GM19238 (cell line): ENCODE measurements around the gene DSTYK.
A peak's percentile ranks its signal among the peaks of the same experiment; 100 is the strongest.

ENCODE experiments used
- DNase-seq: peaks from one replicate; pipeline ENCODE4 v3.0.0; 2011; ENCODE audit warnings: low spot score; ENCODE audit not compliant: insufficient read length

Gene DSTYK, protein sequence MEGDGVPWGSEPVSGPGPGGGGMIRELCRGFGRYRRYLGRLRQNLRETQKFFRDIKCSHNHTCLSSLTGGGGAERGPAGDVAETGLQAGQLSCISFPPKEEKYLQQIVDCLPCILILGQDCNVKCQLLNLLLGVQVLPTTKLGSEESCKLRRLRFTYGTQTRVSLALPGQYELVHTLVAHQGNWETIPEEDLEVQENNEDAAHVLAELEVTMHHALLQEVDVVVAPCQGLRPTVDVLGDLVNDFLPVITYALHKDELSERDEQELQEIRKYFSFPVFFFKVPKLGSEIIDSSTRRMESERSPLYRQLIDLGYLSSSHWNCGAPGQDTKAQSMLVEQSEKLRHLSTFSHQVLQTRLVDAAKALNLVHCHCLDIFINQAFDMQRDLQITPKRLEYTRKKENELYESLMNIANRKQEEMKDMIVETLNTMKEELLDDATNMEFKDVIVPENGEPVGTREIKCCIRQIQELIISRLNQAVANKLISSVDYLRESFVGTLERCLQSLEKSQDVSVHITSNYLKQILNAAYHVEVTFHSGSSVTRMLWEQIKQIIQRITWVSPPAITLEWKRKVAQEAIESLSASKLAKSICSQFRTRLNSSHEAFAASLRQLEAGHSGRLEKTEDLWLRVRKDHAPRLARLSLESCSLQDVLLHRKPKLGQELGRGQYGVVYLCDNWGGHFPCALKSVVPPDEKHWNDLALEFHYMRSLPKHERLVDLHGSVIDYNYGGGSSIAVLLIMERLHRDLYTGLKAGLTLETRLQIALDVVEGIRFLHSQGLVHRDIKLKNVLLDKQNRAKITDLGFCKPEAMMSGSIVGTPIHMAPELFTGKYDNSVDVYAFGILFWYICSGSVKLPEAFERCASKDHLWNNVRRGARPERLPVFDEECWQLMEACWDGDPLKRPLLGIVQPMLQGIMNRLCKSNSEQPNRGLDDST

GRCh38 chr1:205211169-205211838 is at the start of gene DSTYK:
DSTYK (minus strand) TSS chr1:205211702; CDS start chr1:205211535, 167 bp downstream.
- DNase-seq: peak; percentile 81

- no peak for DNase-seq
Measured at GRCh38 chr1:205259998-205260397, 48.5 kb upstream of the DSTYK start.

GRCh38 chr1:205259324-205259832 is 47.9 kb upstream of the DSTYK start:
- DNase-seq: no peak

DNA sequence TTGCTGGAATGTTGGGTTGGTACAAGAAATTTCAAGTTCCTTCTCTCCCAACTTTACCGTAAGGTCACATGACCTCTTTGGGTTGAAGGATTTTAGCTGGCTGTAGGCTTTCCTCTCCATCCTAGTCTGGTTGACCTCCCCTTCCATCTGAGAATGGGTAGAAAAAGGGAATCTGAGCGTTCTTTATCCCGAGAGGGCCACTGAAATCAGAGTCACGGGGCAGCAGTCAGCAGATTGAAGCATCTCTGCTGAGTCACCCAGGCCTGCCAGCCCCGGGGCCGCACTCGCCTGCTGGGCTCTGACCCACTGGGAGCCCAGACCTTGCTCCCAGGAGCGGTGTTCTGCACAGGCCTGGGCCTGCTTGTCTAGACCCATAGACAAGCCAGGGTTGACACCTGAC is 47.2 kb upstream of the DSTYK start:
- no peak for DNase-seq

- DNase-seq: no peak
Measured at GRCh38 chr1:205258261-205258691, 46.8 kb upstream of the DSTYK start.

DNA sequence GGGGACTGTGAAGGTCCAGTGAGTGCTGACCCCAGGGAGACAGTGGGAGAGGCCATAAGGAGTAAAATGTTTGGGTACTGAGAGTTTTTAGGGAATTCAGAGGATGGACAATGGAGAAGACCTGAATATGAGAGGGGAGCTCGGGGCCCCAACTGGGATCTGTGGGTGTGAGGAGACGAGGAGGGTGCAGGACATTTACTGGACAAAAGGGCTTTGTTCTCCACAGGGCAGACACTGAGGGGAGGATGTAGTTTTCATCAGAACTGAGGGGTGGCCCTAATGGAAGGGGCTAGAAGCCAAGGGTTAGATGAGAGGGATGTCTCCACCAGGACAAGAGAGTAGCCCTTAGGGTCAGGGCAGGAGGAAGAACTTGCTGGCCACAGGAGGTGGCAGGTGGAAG is 46.2 kb upstream of the DSTYK start:
- DNase-seq: no peak

- DNase-seq: no peak
Measured at GRCh38 chr1:205256951-205257625, 45.6 kb upstream of the DSTYK start.

GRCh38 chr1:205255941-205256780 is 44.7 kb upstream of the DSTYK start:
- DNase-seq: peak; percentile 59

DNA sequence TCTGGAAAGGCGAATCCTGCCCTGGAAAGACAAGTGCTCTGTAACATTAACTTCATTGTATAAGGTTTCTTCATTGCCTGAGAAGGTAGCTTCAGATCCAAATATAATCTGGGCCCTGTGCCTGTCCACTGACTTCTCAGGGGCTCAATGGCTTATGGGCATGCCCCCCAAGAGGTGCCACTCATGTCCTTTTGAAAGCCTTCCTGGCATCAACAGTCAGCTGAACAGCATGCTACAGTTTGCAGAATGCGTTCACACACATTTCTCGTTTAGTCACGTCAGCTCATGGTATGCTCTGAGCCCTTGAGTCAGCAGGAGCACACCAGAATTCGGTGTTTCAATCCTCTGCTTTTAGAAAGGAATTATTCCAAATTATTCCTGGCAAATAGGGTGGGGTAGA is 40.1 kb upstream of the DSTYK start:
- no peak for DNase-seq

DNA sequence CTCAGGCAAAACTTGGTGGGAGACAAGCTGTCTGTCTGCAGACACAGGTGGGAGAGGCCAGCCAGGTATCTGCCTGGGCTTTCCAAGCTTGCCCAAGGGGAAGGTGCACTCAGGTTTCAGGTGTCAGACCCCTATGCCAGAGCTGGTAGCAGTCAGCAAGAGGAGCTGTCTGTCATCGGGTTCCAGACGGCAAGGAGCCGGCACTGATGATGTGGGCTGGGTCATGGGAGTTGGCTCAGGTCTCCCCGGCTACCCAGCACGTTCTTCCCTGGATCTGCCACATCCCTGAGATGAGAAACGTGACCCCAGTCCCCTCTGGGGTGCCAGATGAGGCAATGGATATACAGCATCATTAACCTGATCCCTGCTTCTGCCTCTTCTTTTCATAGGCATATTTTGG is 39.2 kb upstream of the DSTYK start:
- no peak for DNase-seq

GRCh38 chr1:205249651-205250050 is 38.1 kb upstream of the DSTYK start:
- no peak for DNase-seq

- no peak for DNase-seq
Measured at GRCh38 chr1:205248793-205249601, 37.5 kb upstream of the DSTYK start.

GRCh38 chr1:205247130-205247921 is 35.8 kb upstream of the DSTYK start:
- DNase-seq: no peak

DNA sequence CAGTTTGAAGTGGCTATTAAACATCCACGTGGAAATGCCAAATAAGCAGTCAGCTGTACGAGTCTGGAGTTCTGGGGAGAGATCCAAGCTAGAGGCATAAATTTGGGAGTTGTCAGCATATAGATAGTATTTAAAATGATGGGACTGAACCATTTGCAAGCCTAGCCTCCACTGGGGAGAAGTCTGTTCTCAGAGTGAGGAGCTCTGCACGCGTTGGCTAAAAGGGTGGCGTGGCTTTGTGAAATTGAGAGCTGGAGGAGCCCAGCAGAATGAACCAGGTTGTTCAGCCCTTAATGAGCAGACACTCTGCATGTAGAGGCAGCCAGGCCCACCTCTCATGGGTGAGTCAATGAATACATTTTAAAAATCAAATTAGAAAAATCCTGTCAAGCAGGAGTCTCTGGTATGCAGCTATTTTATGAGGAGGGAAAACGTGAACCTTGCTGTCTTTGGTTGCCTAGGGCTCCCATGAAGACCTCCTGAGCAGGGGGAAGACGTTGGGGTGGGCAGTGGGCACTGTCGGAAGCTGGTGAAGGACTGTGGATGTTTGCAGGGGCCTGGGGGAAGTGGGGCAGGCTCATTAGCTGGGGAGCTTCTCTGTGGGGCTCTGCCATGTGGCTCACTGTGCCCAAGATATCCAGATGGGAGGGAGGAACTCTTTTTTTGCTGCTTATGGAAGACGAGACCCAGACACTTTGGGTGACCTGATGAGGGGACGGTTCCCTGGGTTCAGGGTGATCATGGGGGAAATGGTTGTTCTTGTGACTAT is 35.0 kb upstream of the DSTYK start:
- DNase-seq: no peak

DNA sequence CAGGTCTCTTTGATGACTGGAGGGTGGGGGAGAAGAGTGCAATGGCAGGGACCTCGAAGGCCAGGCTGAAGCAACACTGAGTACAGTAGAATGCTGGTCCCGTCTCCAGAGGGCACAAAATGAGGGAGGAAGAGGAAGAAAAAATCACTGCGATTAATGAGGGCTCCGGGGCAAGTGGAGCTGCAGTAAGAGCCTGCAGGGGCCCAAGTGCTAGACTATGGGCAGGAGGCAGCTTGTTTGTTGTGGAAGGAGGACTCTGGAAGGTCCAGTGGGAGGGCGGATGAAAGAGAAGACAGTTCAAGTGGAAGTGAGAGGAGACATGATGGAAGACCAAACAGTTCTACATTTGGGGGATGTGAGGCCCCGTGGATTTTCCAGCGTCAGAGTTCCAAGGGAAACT is 33.6 kb upstream of the DSTYK start:
- no peak for DNase-seq

- no peak for DNase-seq
Measured at GRCh38 chr1:205244384-205244783, 32.9 kb upstream of the DSTYK start.

GRCh38 chr1:205243350-205244191 is 32.1 kb upstream of the DSTYK start:
- no peak for DNase-seq
